Endothelial cell of umbilical vein (primary cell): Measurements from ENCODE around the gene SH3RF3. TPM values are rescaled to one million over a fixed set of nuclear protein-coding genes. Genes with fewer than 3 reads are reported as not detected.

Source experiments
- BruUV-seq: library from RNA; stranded (reverse); fragments of 400-500 nt; replicated peaks from 2 replicates; lab custom pipeline; 2021; lab: Mats Ljungman, UMichigan
- CTCF ChIA-PET: fragments of 300-600, 350-600 bp; sonication (Branson Sonifier 250); formaldehyde crosslinking; loops from one replicate; lab custom pipeline; 2021; ENCODE audit warnings: antibody characterized with exemption, inconsistent platforms; lab: Charles Lee
- POLR2A ChIA-PET: fragments of 300-600, 350-600 bp; sonication (Branson Sonifier 250); formaldehyde crosslinking; loops from one replicate; lab custom pipeline; 2021; ENCODE audit warnings: antibody characterized with exemption, inconsistent platforms; lab: Charles Lee
- DNase-seq: peaks from one replicate; pipeline ENCODE4 v3.0.0-alpha.2; 2011; ENCODE audit warnings: low read depth, low spot score
- FAIRE-seq: peaks from 2 replicates; lab custom pipeline; 2011; peaks lifted over from hg19 to GRCh38; lab: Jason Lieb, UNC
- H2AFZ ChIP-seq: 2 replicates; pipeline ENCODE4 v1.6.0; 2012; ENCODE audit warnings: low read depth, low read length, control low read depth, inconsistent platforms
- H3K27ac ChIP-seq: 2 replicates; pipeline ENCODE4 v1.5.1; 2011; ENCODE audit warnings: low read depth, mild to moderate bottlenecking, control low read depth, low read length, moderate library complexity; ENCODE audit not compliant: insufficient read depth
- H3K27me3 ChIP-seq, 2 experiments: 2 replicates each; pipeline versions ENCODE4 v1.6.0 to v1.6.1; 2011; ENCODE audit warnings: low read length in 2 of 2, mixed read lengths in 1 of 2; ENCODE audit not compliant: control insufficient read depth in 2 of 2, insufficient read depth in 2 of 2
- H3K36me3 ChIP-seq, 2 experiments: 2 replicates in 1 of 2; 3 replicates in 1 of 2; pipeline ENCODE4 v1.5.1; 2011; ENCODE audit warnings: low read length in 2 of 2, mild to moderate bottlenecking in 1 of 2, moderate library complexity in 1 of 2; ENCODE audit not compliant: control insufficient read depth in 2 of 2, insufficient read depth in 2 of 2; ENCODE audit errors: extremely low read depth in 1 of 2
- H3K4me1 ChIP-seq: 3 replicates; pipeline ENCODE4 v1.5.1; 2011; ENCODE audit warnings: mild to moderate bottlenecking, low read length; ENCODE audit not compliant: control insufficient read depth, insufficient read depth; ENCODE audit errors: extremely low read depth
- H3K4me2 ChIP-seq: 2 replicates; pipeline ENCODE4 v1.6.1; 2011; ENCODE audit warnings: low read length, control low read depth, mixed read lengths; ENCODE audit not compliant: insufficient read depth
- H3K4me3 ChIP-seq, 3 experiments: fragments of 200-600 bp in 1 of 3; sonication (generic), shearing (Covaris generic) in 1 of 3; replicated peaks in 1 of 3; 2 replicates each; pipeline ENCODE4 v1.5.1; 2011 to 2016; ENCODE audit warnings: control low read depth in 3 of 3, low read length in 3 of 3, mild to moderate bottlenecking in 2 of 3, inconsistent platforms in 1 of 3, low read depth in 1 of 3, moderate library complexity in 1 of 3; ENCODE audit not compliant: insufficient read depth in 1 of 3
- H3K79me2 ChIP-seq: 2 replicates; pipeline ENCODE4 v1.6.0; 2012; ENCODE audit warnings: low read length, inconsistent platforms; ENCODE audit not compliant: control insufficient read depth, insufficient read depth
- H3K9ac ChIP-seq: replicated peaks from 2 replicates; pipeline ENCODE3; 2011; ENCODE audit warnings: low read length, control low read depth; ENCODE audit not compliant: insufficient read depth; ENCODE audit errors: extremely low read depth
- H3K9me1 ChIP-seq: replicated peaks from 3 replicates; pipeline ENCODE4 v1.6.0; 2011; ENCODE audit warnings: mild to moderate bottlenecking, low read length; ENCODE audit not compliant: control insufficient read depth, insufficient read depth; ENCODE audit errors: extremely low read depth
- H3K9me3 ChIP-seq: replicated peaks from 2 replicates; pipeline ENCODE4 v1.5.1; 2012; ENCODE audit warnings: low read length, inconsistent platforms; ENCODE audit not compliant: control insufficient read depth, insufficient read depth
- H4K20me1 ChIP-seq: replicated peaks from 2 replicates; pipeline ENCODE3; 2011; ENCODE audit warnings: mild to moderate bottlenecking, low read length; ENCODE audit not compliant: control insufficient read depth, insufficient read depth; ENCODE audit errors: extremely low read depth
- CTCF ChIP-seq, 2 donors: IDR thresholded peaks; 1 replicate in 1 of 2; 2 replicates in 1 of 2; pipeline ENCODE4 v1.5.1; 2011; ENCODE audit warnings: low read length in 2 of 2, mild to moderate bottlenecking in 2 of 2, moderate library complexity in 2 of 2, control low read depth in 1 of 2, inconsistent platforms in 1 of 2, low read depth in 1 of 2; ENCODE audit not compliant: insufficient read depth in 1 of 2; ENCODE audit errors: extremely low read depth in 1 of 2
- EZH2 ChIP-seq: IDR thresholded peaks from 2 replicates; pipeline ENCODE4 v1.6.1; 2012; ENCODE audit warnings: borderline replicate concordance, low read depth, mild to moderate bottlenecking, moderate library complexity, low read length, inconsistent platforms; ENCODE audit not compliant: severe bottlenecking
- FOS ChIP-seq: IDR thresholded peaks from 2 replicates; pipeline ENCODE4 v1.6.1; 2011; ENCODE audit warnings: mild to moderate bottlenecking, low read length, moderate library complexity, borderline replicate concordance; ENCODE audit not compliant: insufficient read depth
- GATA2 ChIP-seq: IDR thresholded peaks from 2 replicates; pipeline ENCODE4 v1.7.0; 2011; ENCODE audit warnings: low read depth, mild to moderate bottlenecking, moderate library complexity, mixed read lengths, low read length; ENCODE audit not compliant: insufficient read length, insufficient read depth
- JUN ChIP-seq: IDR thresholded peaks from 2 replicates; pipeline ENCODE4 v1.6.1; 2011; ENCODE audit warnings: borderline replicate concordance, low read depth; ENCODE audit not compliant: insufficient read length, insufficient read depth
- MAX ChIP-seq: IDR thresholded peaks from 2 replicates; pipeline ENCODE4 v1.6.1; 2011; ENCODE audit not compliant: insufficient read depth, insufficient read length
- MYC ChIP-seq: IDR thresholded peaks from one replicate; pipeline ENCODE4 v1.6.1; 2011; ENCODE audit warnings: mild to moderate bottlenecking, low read depth, low read length
- POLR2A ChIP-seq: IDR thresholded peaks from 2 replicates; pipeline ENCODE4 v1.6.1; 2012; ENCODE audit warnings: low read depth, mild to moderate bottlenecking, control low read depth, low read length
- POLR2AphosphoS5 ChIP-seq: IDR thresholded peaks from 2 replicates; pipeline ENCODE4 v1.6.1; 2012; ENCODE audit warnings: low read depth, mild to moderate bottlenecking, control low read depth, low read length, moderate library complexity; ENCODE audit not compliant: insufficient read depth
- dilution Hi-C: fragments of 300-500 bp; cut with MboI; formaldehyde crosslinking; loops from one replicate; pipeline ENCODE4 v1.15.0; 2019; ENCODE audit warnings: low sequenced_read_pairs; ENCODE audit not compliant: extremely low pct_ligation_motif_present
- intact Hi-C: fragments of 100-400 bp; cut with micrococcal nuclease; formaldehyde crosslinking; loops from one replicate; pipeline ENCODE4 v1.10.0; 2022
- polyA plus RNA-seq, 4 experiments: library from polyadenylated mRNA; depleted of rRNA in 3 of 4; stranded (reverse) in 3 of 4; unstranded in 1 of 4; fragments of >200 nt; gene quantifications; 2 replicates each; pipeline versions ENCODE4 v1.2.1 to v1.2.3, GENCODE V29; 2011 to 2012; ENCODE audit warnings: missing spikeins in 1 of 4
- total RNA-seq: library from RNA; stranded (reverse); gene quantifications from 2 replicates; pipeline ENCODE4 v1.2.3, GENCODE V29; 2021

Gene SH3RF3
- total and polyA plus RNA-seq, 2 donors (not counting 3 experiments of a cell fraction or from before 2014, with no cell fraction given), result 3.8 to 14.7 TPM

- Histone ChIP-seq H3K4me1 (peaks cover 51% of the 10 kb centered on the region), H4K20me1 (no peaks in the 10 kb centered on the region), H3K27ac (peak overlapping the region; percentile 93), H3K9me3 (no peaks in the 10 kb centered on the region), H3K9ac (peak overlapping the region; percentile 38), H3K36me3 (no peaks in the 10 kb centered on the region), H3K79me2 (peaks cover 18% of the 10 kb centered on the region), H3K9me1 (no peaks in the 10 kb centered on the region), H2AFZ (no peak overlapping the region), H3K4me3 (peak overlapping the region in 1 of 3 experiments; percentile 17), H3K27me3 (no peaks in the 10 kb centered on the region), H3K4me2 (peak overlapping the region; percentile 41)
- no TSS peak for BruUV-seq
- no peak for TF ChIP-seq FOS
- no peak for TF ChIP-seq EZH2
- TF ChIP-seq CTCF (IDR thresholded peaks at IDR 0.05; ENCODE audit: extremely low read depth in 1 of 2, insufficient read depth in 1 of 2, low read depth in 1 of 2, low read length in 2 of 2), result no peak
- peak; percentile 38 for TF ChIP-seq POLR2A
- peak; percentile 24 for TF ChIP-seq GATA2
- TF ChIP-seq MAX, result no peak
- TF ChIP-seq JUN, result no peak
- peak; percentile 96 for TF ChIP-seq POLR2AphosphoS5
- TF ChIP-seq MYC, result peak; percentile 82
- dilution Hi-C loops, result no loop called here
- peak; percentile 98 for FAIRE-seq
- peak; percentile 89 for DNase-seq
- ChIA-PET CTCF (interaction anchor here (0.9 to 1.7 kb wide), 9 partner anchors 8 to 272 kb away, joined by 3 to 7 read pairs (median 4); no protein-coding TSS in a partner anchor), POLR2A (no interaction called here)
- intact Hi-C loops, result loop anchor here (1.0 to 2.0 kb wide), 5 partner anchors 23 to 100 kb away; no protein-coding TSS in a partner anchor
Measured at GRCh38 chr2:109238580-109238979, 109.6 kb downstream of the SH3RF3 start.
